ENCODE data around the gene RSU1.

- no peak for TF ChIP-seq POLR2A (IDR thresholded peaks at IDR 0.05)
- no peak for TF ChIP-seq CTCF (IDR thresholded peaks at IDR 0.05)
These were observed 55.9 kb downstream of the RSU1 start for GRCh38 chr10:16761300-16761699.

Data from tibial nerve (tissue), 3 donors.